Spleen (tissue), 7 donors: ENCODE measurements around the gene HES1.

Experiments
- CTCF ChIP-seq, 11 experiments: fragments of 200-600 bp in 7 of 11; fragments of 450-650 bp in 4 of 11; sonication (generic) in 4 of 11; IDR thresholded peaks in 8 of 11; conservative IDR thresholded peaks in 3 of 11; 1 replicate in 7 of 11; 2 replicates in 4 of 11; pipeline versions ENCODE4 v1.4.0 to v1.8.0; 2016 to 2021; ENCODE audit warnings: antibody characterized with exemption in 11 of 11, inconsistent platforms in 4 of 11, mild to moderate bottlenecking in 1 of 11
- POLR2A ChIP-seq, 3 donors: fragments of 450-650 bp; IDR thresholded peaks; one replicate each; pipeline ENCODE4 v1.5.1; 2017; ENCODE audit warnings: antibody characterized with exemption in 3 of 3, mild to moderate bottlenecking in 1 of 3
- POLR2AphosphoS5 ChIP-seq, 3 donors: sonication (generic); formaldehyde crosslinking; IDR thresholded peaks; one replicate each; pipeline ENCODE4 v1.5.1; 2017; ENCODE audit warnings: antibody characterized with exemption in 3 of 3
- donor health status: DM: no; HTN: no; CAD: no; lungs with moderate emphysema.
- donor health status: DM: no; HTN: no; CAD: no.
- donor health status: DM: no; HTN: no; CAD: no.

- TF ChIP-seq CTCF (IDR thresholded peaks at IDR 0.05 in 8 of 11, conservative IDR thresholded peaks at IDR 0.05 in 3 of 11) (no peak), POLR2A (IDR thresholded peaks at IDR 0.05) (no peak), POLR2AphosphoS5 (IDR thresholded peaks at IDR 0.05) (no peak)
Measured at GRCh38 chr3:194099215-194099614, 36.7 kb upstream of the HES1 start.
